ENCODE data around the gene ELK1. TPM values are rescaled to one million over a fixed set of nuclear protein-coding genes. Genes with fewer than 3 reads are reported as not detected.
A peak's percentile ranks its signal among the peaks of the same experiment; 100 is the strongest.

Gene ELK1
- total RNA-seq, 2 donors from 2014 or later, result 30.8 to 37.0 TPM

GRCh38 chrX:47628982-47629381 is 21.4 kb downstream of the ELK1 start:
- H3K27me3 Mint-ChIP-seq (ENCODE audit: insufficient read depth), result no peaks in the 10 kb centered on the region
- peak; percentile 52 for TF ChIP-seq CTCF (conservative IDR thresholded peaks at IDR 0.05)
- H3K9me3 Mint-ChIP-seq, result peaks cover 59% of the 10 kb centered on the region
- H3K36me3 Mint-ChIP-seq (ENCODE audit: low read depth), result no peaks in the 10 kb centered on the region
- peak overlapping the region; percentile 75 for H3K27ac Mint-ChIP-seq
- H3K27ac ChIP-seq (ENCODE audit: low read depth, low read length), result no peak overlapping the region
- H3K27me3 ChIP-seq (ENCODE audit: control insufficient read depth, insufficient read depth, low read length, poor library complexity, severe bottlenecking), result no peaks in the 10 kb centered on the region
- no peaks in the 10 kb centered on the region for H3K9me3 ChIP-seq (ENCODE audit: control insufficient read depth, low read length)
- H3K4me1 ChIP-seq (ENCODE audit: control insufficient read depth, insufficient read depth, low read length), result no peaks in the 10 kb centered on the region
- DNase-seq, result peak; percentile 71
- WGBS, 2 experiments (ENCODE audit: insufficient coverage in 1 of 2, insufficient read length in 1 of 2), result 86 to 91% methylated on average over 1 of the region's 1 CpG
- no peak overlapping the region for H3K4me3 ChIP-seq (ENCODE audit: low read length)
- H3K4me1 Mint-ChIP-seq, result peaks cover 13% of the 10 kb centered on the region
- H3K36me3 ChIP-seq (ENCODE audit: control insufficient read depth, insufficient read depth, low read length), result no peaks in the 10 kb centered on the region
- H3K4me3 Mint-ChIP-seq, result no peak overlapping the region
- H3K9ac ChIP-seq (ENCODE audit: extremely low read depth, low read length, poor library complexity, severe bottlenecking), result no peak overlapping the region

- 89% methylated on average over 2 of the region's 2 CpGs; no CpG with 5 or more reads in 1 of the 2 experiments for WGBS, 2 experiments (ENCODE audit: insufficient coverage in 1 of 2, insufficient read length in 1 of 2)
- H3K27ac Mint-ChIP-seq, result no peak overlapping the region
- no peaks in the 10 kb centered on the region for H3K36me3 Mint-ChIP-seq (ENCODE audit: low read depth)
- no peak overlapping the region for H3K4me3 Mint-ChIP-seq
- Histone ChIP-seq H3K27me3 (ENCODE audit: control insufficient read depth, insufficient read depth, low read length, poor library complexity, severe bottlenecking) (no peaks in the 10 kb centered on the region), H3K36me3 (ENCODE audit: control insufficient read depth, insufficient read depth, low read length) (no peaks in the 10 kb centered on the region), H3K9me3 (ENCODE audit: control insufficient read depth, low read length) (no peaks in the 10 kb centered on the region), H3K4me3 (ENCODE audit: low read length) (no peak overlapping the region), H3K27ac (ENCODE audit: low read depth, low read length) (no peak overlapping the region), H3K9ac (ENCODE audit: extremely low read depth, low read length, poor library complexity, severe bottlenecking) (no peak overlapping the region), H3K4me1 (ENCODE audit: control insufficient read depth, insufficient read depth, low read length) (no peaks in the 10 kb centered on the region)
- DNase-seq, result no peak
- peaks cover 15% of the 10 kb centered on the region for H3K27me3 Mint-ChIP-seq (ENCODE audit: insufficient read depth)
- H3K9me3 Mint-ChIP-seq, result peaks cover 81% of the 10 kb centered on the region
- TF ChIP-seq CTCF (conservative IDR thresholded peaks at IDR 0.05), result no peak
- peaks cover 13% of the 10 kb centered on the region for H3K4me1 Mint-ChIP-seq
Measured at GRCh38 chrX:47625365-47625764, 25.0 kb downstream of the ELK1 start.

GRCh38 chrX:47623540-47624027 is 26.8 kb downstream of the ELK1 start:
- Histone ChIP-seq H3K27me3 (ENCODE audit: control insufficient read depth, insufficient read depth, low read length, poor library complexity, severe bottlenecking) (no peaks in the 10 kb centered on the region), H3K9me3 (ENCODE audit: control insufficient read depth, low read length) (no peaks in the 10 kb centered on the region), H3K27ac (ENCODE audit: low read depth, low read length) (no peak overlapping the region), H3K4me3 (ENCODE audit: low read length) (peak overlapping the region; percentile 69), H3K36me3 (ENCODE audit: control insufficient read depth, insufficient read depth, low read length) (no peaks in the 10 kb centered on the region), H3K9ac (ENCODE audit: extremely low read depth, low read length, poor library complexity, severe bottlenecking) (no peak overlapping the region), H3K4me1 (ENCODE audit: control insufficient read depth, insufficient read depth, low read length) (no peaks in the 10 kb centered on the region)
- H3K4me1 Mint-ChIP-seq, result peaks cover under 1% of the 10 kb centered on the region
- WGBS, 2 experiments (ENCODE audit: insufficient coverage in 1 of 2, insufficient read length in 1 of 2), result 0 to 3% methylated on average over 2 to 33 of the region's 35 CpGs
- peaks cover 78% of the 10 kb centered on the region for H3K9me3 Mint-ChIP-seq
- H3K4me3 Mint-ChIP-seq, result peak overlapping the region; percentile 53
- TF ChIP-seq CTCF (conservative IDR thresholded peaks at IDR 0.05), result no peak
- DNase-seq, result peak; percentile 94
- peaks cover 25% of the 10 kb centered on the region for H3K27me3 Mint-ChIP-seq (ENCODE audit: insufficient read depth)
- H3K36me3 Mint-ChIP-seq (ENCODE audit: low read depth), result no peaks in the 10 kb centered on the region
- H3K27ac Mint-ChIP-seq, result no peak overlapping the region

Data from endodermal cell (in vitro differentiated cells).